AG10803 (cell line): ENCODE data around the gene PIEZO1.

Experiments
- DNase-seq: peaks from one replicate; pipeline ENCODE4 v3.0.0; 2010; ENCODE audit warnings: low read depth
- H3K4me3 ChIP-seq: 2 replicates; pipeline ENCODE4 v1.5.1; 2011; ENCODE audit warnings: mild to moderate bottlenecking, low read length, control low read depth
- TF ChIP-seq, protein P1 (sequence below): conservative IDR thresholded peaks from 2 replicates; pipeline ENCODE4 v1.5.1; 2011; ENCODE audit warnings: mild to moderate bottlenecking, low read length, control low read depth, inconsistent platforms

PIEZO1 gene

DNA sequence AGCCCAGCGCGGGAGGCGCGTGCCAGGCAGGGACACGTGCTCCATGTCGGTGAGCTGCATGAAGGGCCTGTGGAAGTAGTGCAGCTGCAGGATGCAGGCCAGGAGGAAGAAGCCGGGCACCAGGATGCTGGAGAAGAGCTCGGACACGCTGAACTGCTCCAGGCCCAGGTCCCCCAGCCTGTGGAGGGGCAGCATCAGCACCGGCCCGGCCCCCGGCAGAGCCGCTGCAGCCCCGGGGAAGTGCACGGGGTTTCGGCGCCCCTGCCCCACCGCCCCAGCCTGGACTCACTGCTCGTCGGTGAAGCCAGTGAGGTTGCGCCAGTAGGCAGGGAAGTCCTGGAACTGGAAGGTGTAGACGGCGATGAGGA, 50.7 kb downstream of the PIEZO1 start:
- H3K4me3 ChIP-seq: no peak overlapping the region
- TF ChIP-seq, protein P1, sequence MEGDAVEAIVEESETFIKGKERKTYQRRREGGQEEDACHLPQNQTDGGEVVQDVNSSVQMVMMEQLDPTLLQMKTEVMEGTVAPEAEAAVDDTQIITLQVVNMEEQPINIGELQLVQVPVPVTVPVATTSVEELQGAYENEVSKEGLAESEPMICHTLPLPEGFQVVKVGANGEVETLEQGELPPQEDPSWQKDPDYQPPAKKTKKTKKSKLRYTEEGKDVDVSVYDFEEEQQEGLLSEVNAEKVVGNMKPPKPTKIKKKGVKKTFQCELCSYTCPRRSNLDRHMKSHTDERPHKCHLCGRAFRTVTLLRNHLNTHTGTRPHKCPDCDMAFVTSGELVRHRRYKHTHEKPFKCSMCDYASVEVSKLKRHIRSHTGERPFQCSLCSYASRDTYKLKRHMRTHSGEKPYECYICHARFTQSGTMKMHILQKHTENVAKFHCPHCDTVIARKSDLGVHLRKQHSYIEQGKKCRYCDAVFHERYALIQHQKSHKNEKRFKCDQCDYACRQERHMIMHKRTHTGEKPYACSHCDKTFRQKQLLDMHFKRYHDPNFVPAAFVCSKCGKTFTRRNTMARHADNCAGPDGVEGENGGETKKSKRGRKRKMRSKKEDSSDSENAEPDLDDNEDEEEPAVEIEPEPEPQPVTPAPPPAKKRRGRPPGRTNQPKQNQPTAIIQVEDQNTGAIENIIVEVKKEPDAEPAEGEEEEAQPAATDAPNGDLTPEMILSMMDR: no peak
- no peak for DNase-seq

GRCh38 chr16:88733630-88734360, 51.2 kb downstream of the PIEZO1 start:
- DNase-seq: no peak
- TF ChIP-seq, protein P1: no peak
- no peak overlapping the region for H3K4me3 ChIP-seq

- TF ChIP-seq, protein P1: no peak
- no peak overlapping the region for H3K4me3 ChIP-seq
- no peak for DNase-seq
These were observed 52.1 kb downstream of the PIEZO1 start for GRCh38 chr16:88732961-88733294.

- H3K4me3 ChIP-seq: no peak overlapping the region
- no peak for DNase-seq
- TF ChIP-seq, protein P1: no peak
These were observed 52.7 kb downstream of the PIEZO1 start for GRCh38 chr16:88732172-88732960.

- TF ChIP-seq, protein P1: no peak
- no peak for DNase-seq
- no peak overlapping the region for H3K4me3 ChIP-seq
These were observed 53.3 kb downstream of the PIEZO1 start for GRCh38 chr16:88731699-88732098.

DNA sequence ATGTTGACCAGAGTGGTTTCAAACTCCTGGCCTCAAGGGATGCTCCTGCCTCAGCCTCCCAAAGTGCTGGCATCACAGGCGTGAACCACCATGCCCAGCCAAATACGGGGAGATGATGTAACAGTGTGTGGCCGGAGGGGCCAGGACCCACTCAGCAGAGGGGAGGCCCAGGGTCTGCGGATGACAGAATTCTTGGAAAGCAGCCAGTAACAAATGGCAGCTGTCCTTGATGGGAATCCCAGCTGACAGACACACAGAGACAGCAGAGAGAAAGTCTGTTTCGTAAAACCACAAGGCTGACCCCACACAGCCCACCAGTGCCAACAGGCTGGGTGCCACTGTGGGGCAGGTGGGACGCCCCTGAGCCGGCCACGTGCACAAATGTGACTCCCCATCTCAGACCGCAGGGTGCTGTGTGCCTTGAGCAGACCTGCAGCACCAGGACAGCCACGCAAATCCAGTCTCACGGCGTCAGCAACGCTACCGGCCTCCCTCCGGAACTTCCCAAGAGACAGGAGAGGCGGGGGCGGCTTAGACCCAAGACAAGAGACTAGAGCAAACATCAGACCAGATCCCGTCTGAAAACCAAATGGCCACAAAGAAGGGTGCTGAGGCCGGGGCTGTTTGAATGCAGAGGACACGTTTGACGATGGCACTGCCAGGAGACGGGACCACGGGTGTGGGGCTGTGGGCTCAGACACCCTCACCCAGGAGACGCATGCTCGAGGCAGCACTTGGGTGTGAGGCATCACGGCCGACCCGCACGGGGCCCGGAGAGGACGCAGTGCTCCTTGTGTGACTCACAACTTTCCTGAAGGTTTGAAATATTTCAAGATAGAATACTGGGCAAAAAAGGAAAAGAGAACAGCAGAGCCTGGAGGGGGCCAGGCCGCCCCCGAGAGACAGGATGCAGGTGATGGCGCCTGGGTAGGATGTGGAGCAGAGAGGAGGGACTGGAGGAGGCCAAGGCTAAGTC, 54.1 kb downstream of the PIEZO1 start:
- DNase-seq: no peak
- TF ChIP-seq, protein P1: no peak
- no peak overlapping the region for H3K4me3 ChIP-seq
